Measurements from ENCODE around the gene SLC22A7.

The SLC22A7 gene

GRCh38 chr6:43274916-43275597 is 23.0 kb upstream of the SLC22A7 start:
- Histone ChIP-seq H3K36me3 (ENCODE audit: control insufficient read depth in 5 of 5, insufficient read depth in 5 of 5, low read length in 5 of 5) (no peaks in the 10 kb centered on the region), H3K4me1 (ENCODE audit: control insufficient read depth in 5 of 5, insufficient read depth in 5 of 5, low read length in 5 of 5) (peaks cover 0 to 17% (median 11%) of the 10 kb centered on the region in 5 donors), H3K27me3 (ENCODE audit: control insufficient read depth in 5 of 5, insufficient read depth in 4 of 5, low read length in 5 of 5) (peaks cover 9 to 40% (median 32%) of the 10 kb centered on the region in 5 donors), H3K4me3 (ENCODE audit: low read depth in 1 of 5, low read length in 5 of 5) (peak overlapping the region in 3 of 5 donors; percentile 15 to 49 (median 34)), H3K9ac (ENCODE audit: low read length in 5 of 5) (no peak overlapping the region), H3K9me3 (ENCODE audit: control insufficient read depth in 5 of 5, low read length in 5 of 5) (no peaks in the 10 kb centered on the region), H3K27ac (ENCODE audit: low read depth, low read length) (no peak overlapping the region)

- Histone ChIP-seq H3K27ac (ENCODE audit: low read depth, low read length) (no peak overlapping the region), H3K4me1 (ENCODE audit: control insufficient read depth in 5 of 5, insufficient read depth in 5 of 5, low read length in 5 of 5) (peaks cover 0 to 17% (median 11%) of the 10 kb centered on the region in 5 donors), H3K9me3 (ENCODE audit: control insufficient read depth in 5 of 5, low read length in 5 of 5) (no peaks in the 10 kb centered on the region), H3K27me3 (ENCODE audit: control insufficient read depth in 5 of 5, insufficient read depth in 4 of 5, low read length in 5 of 5) (peaks cover 9 to 35% (median 32%) of the 10 kb centered on the region in 5 donors), H3K9ac (ENCODE audit: low read length in 5 of 5) (no peak overlapping the region), H3K4me3 (ENCODE audit: low read depth in 1 of 5, low read length in 5 of 5) (peak overlapping the region in 3 of 5 donors; percentile 26 to 41 (median 32)), H3K36me3 (ENCODE audit: control insufficient read depth in 5 of 5, insufficient read depth in 5 of 5, low read length in 5 of 5) (no peaks in the 10 kb centered on the region)
These were observed 22.1 kb upstream of the SLC22A7 start for GRCh38 chr6:43275801-43276576.

GRCh38 chr6:43276577-43277305 is 21.3 kb upstream of the SLC22A7 start:
- no peaks in the 10 kb centered on the region for H3K9me3 ChIP-seq (ENCODE audit: control insufficient read depth in 5 of 5, low read length in 5 of 5)
- H3K36me3 ChIP-seq (ENCODE audit: control insufficient read depth in 5 of 5, insufficient read depth in 5 of 5, low read length in 5 of 5) = no peaks in the 10 kb centered on the region
- H3K4me1 ChIP-seq (ENCODE audit: control insufficient read depth in 5 of 5, insufficient read depth in 5 of 5, low read length in 5 of 5) = peaks cover 0 to 17% (median 11%) of the 10 kb centered on the region in 5 donors
- no peak overlapping the region for H3K9ac ChIP-seq (ENCODE audit: low read length in 5 of 5)
- H3K27ac ChIP-seq (ENCODE audit: low read depth, low read length) = no peak overlapping the region
- H3K4me3 ChIP-seq (ENCODE audit: low read depth in 1 of 5, low read length in 5 of 5) = peak overlapping the region in 1 of 5 donors; percentile 26
- H3K27me3 ChIP-seq (ENCODE audit: control insufficient read depth in 5 of 5, insufficient read depth in 4 of 5, low read length in 5 of 5) = peaks cover 9 to 36% (median 32%) of the 10 kb centered on the region in 5 donors

GRCh38 chr6:43277306-43277642 is 20.8 kb upstream of the SLC22A7 start:
- H3K27ac ChIP-seq (ENCODE audit: low read depth, low read length) = no peak overlapping the region
- H3K4me3 ChIP-seq (ENCODE audit: low read depth in 1 of 5, low read length in 5 of 5) = no peak overlapping the region
- H3K4me1 ChIP-seq (ENCODE audit: control insufficient read depth in 5 of 5, insufficient read depth in 5 of 5, low read length in 5 of 5) = peaks cover 0 to 17% (median 11%) of the 10 kb centered on the region in 5 donors
- H3K36me3 ChIP-seq (ENCODE audit: control insufficient read depth in 5 of 5, insufficient read depth in 5 of 5, low read length in 5 of 5) = no peaks in the 10 kb centered on the region
- H3K27me3 ChIP-seq (ENCODE audit: control insufficient read depth in 5 of 5, insufficient read depth in 4 of 5, low read length in 5 of 5) = peaks cover 9 to 38% (median 31%) of the 10 kb centered on the region in 5 donors
- H3K9me3 ChIP-seq (ENCODE audit: control insufficient read depth in 5 of 5, low read length in 5 of 5) = no peaks in the 10 kb centered on the region
- no peak overlapping the region for H3K9ac ChIP-seq (ENCODE audit: low read length in 5 of 5)

- no peaks in the 10 kb centered on the region for H3K36me3 ChIP-seq (ENCODE audit: control insufficient read depth in 5 of 5, insufficient read depth in 5 of 5, low read length in 5 of 5)
- peaks cover 0 to 17% (median 11%) of the 10 kb centered on the region in 5 donors for H3K4me1 ChIP-seq (ENCODE audit: control insufficient read depth in 5 of 5, insufficient read depth in 5 of 5, low read length in 5 of 5)
- no peak overlapping the region for H3K27ac ChIP-seq (ENCODE audit: low read depth, low read length)
- H3K9ac ChIP-seq (ENCODE audit: low read length in 5 of 5) = no peak overlapping the region
- no peak overlapping the region for H3K4me3 ChIP-seq (ENCODE audit: low read depth in 1 of 5, low read length in 5 of 5)
- H3K27me3 ChIP-seq (ENCODE audit: control insufficient read depth in 5 of 5, insufficient read depth in 4 of 5, low read length in 5 of 5) = peaks cover 9 to 39% (median 33%) of the 10 kb centered on the region in 5 donors
- no peaks in the 10 kb centered on the region for H3K9me3 ChIP-seq (ENCODE audit: control insufficient read depth in 5 of 5, low read length in 5 of 5)
These were observed 20.2 kb upstream of the SLC22A7 start for GRCh38 chr6:43277643-43278523.

GRCh38 chr6:43278524-43279078 is 19.5 kb upstream of the SLC22A7 start:
- Histone ChIP-seq H3K9ac (ENCODE audit: low read length in 5 of 5) (no peak overlapping the region), H3K4me3 (ENCODE audit: low read depth in 1 of 5, low read length in 5 of 5) (no peak overlapping the region), H3K36me3 (ENCODE audit: control insufficient read depth in 5 of 5, insufficient read depth in 5 of 5, low read length in 5 of 5) (no peaks in the 10 kb centered on the region), H3K9me3 (ENCODE audit: control insufficient read depth in 5 of 5, low read length in 5 of 5) (no peaks in the 10 kb centered on the region), H3K4me1 (ENCODE audit: control insufficient read depth in 5 of 5, insufficient read depth in 5 of 5, low read length in 5 of 5) (peaks cover 0 to 17% (median 11%) of the 10 kb centered on the region in 5 donors), H3K27me3 (ENCODE audit: control insufficient read depth in 5 of 5, insufficient read depth in 4 of 5, low read length in 5 of 5) (peaks cover 9 to 46% (median 33%) of the 10 kb centered on the region in 5 donors), H3K27ac (ENCODE audit: low read depth, low read length) (no peak overlapping the region)

- H3K4me3 ChIP-seq (ENCODE audit: low read depth in 1 of 5, low read length in 5 of 5) = no peak overlapping the region
- H3K27ac ChIP-seq (ENCODE audit: low read depth, low read length) = no peak overlapping the region
- no peaks in the 10 kb centered on the region for H3K9me3 ChIP-seq (ENCODE audit: control insufficient read depth in 5 of 5, low read length in 5 of 5)
- no peak overlapping the region for H3K9ac ChIP-seq (ENCODE audit: low read length in 5 of 5)
- H3K27me3 ChIP-seq (ENCODE audit: control insufficient read depth in 5 of 5, insufficient read depth in 4 of 5, low read length in 5 of 5) = peaks cover 0 to 44% (median 28%) of the 10 kb centered on the region in 5 donors
- H3K36me3 ChIP-seq (ENCODE audit: control insufficient read depth in 5 of 5, insufficient read depth in 5 of 5, low read length in 5 of 5) = no peaks in the 10 kb centered on the region
- peaks cover 0 to 12% (median 8%) of the 10 kb centered on the region in 5 donors for H3K4me1 ChIP-seq (ENCODE audit: control insufficient read depth in 5 of 5, insufficient read depth in 5 of 5, low read length in 5 of 5)
These were observed 17.8 kb upstream of the SLC22A7 start for GRCh38 chr6:43280234-43280633.

GRCh38 chr6:43282060-43282459 is 16.0 kb upstream of the SLC22A7 start:
- Histone ChIP-seq H3K4me3 (ENCODE audit: low read depth in 1 of 5, low read length in 5 of 5) (no peak overlapping the region), H3K27ac (ENCODE audit: low read depth, low read length) (no peak overlapping the region), H3K27me3 (ENCODE audit: control insufficient read depth in 5 of 5, insufficient read depth in 4 of 5, low read length in 5 of 5) (peaks cover 7 to 48% (median 26%) of the 10 kb centered on the region in 5 donors), H3K9me3 (ENCODE audit: control insufficient read depth in 5 of 5, low read length in 5 of 5) (no peaks in the 10 kb centered on the region), H3K9ac (ENCODE audit: low read length in 5 of 5) (no peak overlapping the region), H3K36me3 (ENCODE audit: control insufficient read depth in 5 of 5, insufficient read depth in 5 of 5, low read length in 5 of 5) (no peaks in the 10 kb centered on the region), H3K4me1 (ENCODE audit: control insufficient read depth in 5 of 5, insufficient read depth in 5 of 5, low read length in 5 of 5) (no peaks in the 10 kb centered on the region)

Measured in subcutaneous abdominal adipose tissue (tissue), 5 donors.